HepG2 (cell line): ENCODE data around the gene SNN. TPM values are rescaled to one million over a fixed set of nuclear protein-coding genes. Genes with fewer than 3 reads are reported as not detected.

ENCODE experiments used
- CBX5 ChIP-seq: sonication (generic); formaldehyde crosslinking; IDR thresholded peaks from 2 replicates; pipeline ENCODE4 v1.4.0; 2020; ENCODE audit warnings: missing genetic modification reagents, borderline replicate concordance
- HCFC1 ChIP-seq: fragments of 150-350 bp; IDR thresholded peaks from 2 replicates; pipeline ENCODE4 v1.6.1; 2014; ENCODE audit warnings: low read depth, low read length
- HNRNPL ChIP-seq: fragments of 200-400 bp; formaldehyde crosslinking; IDR thresholded peaks from 2 replicates; pipeline ENCODE4 v1.6.1; 2017; ENCODE audit warnings: mild to moderate bottlenecking, low read depth, low read length
- KDM4B ChIP-seq: sonication (generic); formaldehyde crosslinking; IDR thresholded peaks from 2 replicates; pipeline ENCODE4 v1.4.0; 2020; ENCODE audit warnings: missing genetic modification reagents
- MAZ ChIP-seq, 2 experiments: sonication (generic) in 1 of 2; formaldehyde crosslinking in 1 of 2; IDR thresholded peaks; 2 replicates each; pipeline versions ENCODE4 v1.5.0 to v1.6.1; 2012 to 2020; ENCODE audit warnings: low read depth in 2 of 2, mild to moderate bottlenecking in 2 of 2, borderline replicate concordance in 1 of 2, improper control_type of control experiment in 1 of 2, low read length in 1 of 2, missing genetic modification reagents in 1 of 2, moderate library complexity in 1 of 2
- NFYC ChIP-seq: IDR thresholded peaks from 2 replicates; pipeline ENCODE4 v1.6.1; 2016; ENCODE audit warnings: missing genetic modification reagents, missing compliant biosample characterization
- NR1H2 ChIP-seq: sonication (generic); formaldehyde crosslinking; IDR thresholded peaks from 2 replicates; pipeline ENCODE4 v1.8.1; 2022; ENCODE audit warnings: low read depth, missing genetic modification reagents, borderline replicate concordance
- RBM39 ChIP-seq: fragments of 200-400 bp; formaldehyde crosslinking; IDR thresholded peaks from one replicate; pipeline ENCODE4 v1.6.1; 2018; ENCODE audit warnings: antibody characterized with exemption, mild to moderate bottlenecking, low read depth, low read length; ENCODE audit not compliant: poor library complexity, severe bottlenecking
- SP4 ChIP-seq: sonication (generic); formaldehyde crosslinking; IDR thresholded peaks from 2 replicates; pipeline ENCODE4 v1.8.1; 2023; ENCODE audit warnings: mild to moderate bottlenecking, missing genetic modification reagents
- TBX3 ChIP-seq: fragments of 450-650 bp; IDR thresholded peaks from 2 replicates; pipeline ENCODE4 v1.6.1; 2017; ENCODE audit warnings: antibody characterized with exemption, mild to moderate bottlenecking, inconsistent platforms, borderline replicate concordance
- ZKSCAN8 ChIP-seq: IDR thresholded peaks from 2 replicates; pipeline ENCODE4 v1.6.1; 2016; ENCODE audit warnings: borderline replicate concordance, missing genetic modification reagents, missing compliant biosample characterization
- ZNF232 ChIP-seq: sonication (generic); formaldehyde crosslinking; IDR thresholded peaks from 2 replicates; pipeline ENCODE4 v1.4.0; 2020; ENCODE audit warnings: missing genetic modification reagents, borderline replicate concordance
- ZNF432 ChIP-seq: sonication (generic); formaldehyde crosslinking; IDR thresholded peaks from 2 replicates; pipeline ENCODE4 v1.5.0; 2020; ENCODE audit warnings: missing genetic modification reagents, mild to moderate bottlenecking, borderline replicate concordance
- ZNF572 ChIP-seq: sonication (generic); formaldehyde crosslinking; IDR thresholded peaks from 2 replicates; pipeline ENCODE4 v1.5.1; 2020; ENCODE audit warnings: mild to moderate bottlenecking, missing genetic modification reagents
- polyA plus RNA-seq, 8 experiments: library from polyadenylated mRNA; depleted of rRNA in 3 of 8; stranded (reverse) in 7 of 8; unstranded in 1 of 8; fragments of >200 nt; fragmentation: Illumina TruSeq in 4 of 8; extraction: Trizol in 4 of 8; gene quantifications; 2 replicates each; pipeline versions ENCODE4 v1.2.1 to v1.2.3, GENCODE V29; 2011 to 2016; ENCODE audit warnings: low read depth in 4 of 8, missing spikeins in 1 of 8, mixed read lengths in 1 of 8; ENCODE audit not compliant: insufficient read depth in 1 of 8
- total RNA-seq, 5 experiments: library from RNA; depleted of rRNA; stranded (reverse); fragments of >200 nt; fragmentation: Illumina TruSeq; extraction: Trizol; gene quantifications; 2 replicates each; pipeline ENCODE4 v1.2.3, GENCODE V29; 2016; ENCODE audit warnings: low read depth in 1 of 5
- TF ChIP-seq, protein P1 (sequence below): fragments of 450-650 bp; IDR thresholded peaks from 2 replicates; pipeline ENCODE4 v1.6.1; 2017
- TF ChIP-seq, protein P2 (sequence below): sonication (generic); formaldehyde crosslinking; IDR thresholded peaks from 2 replicates; pipeline ENCODE4 v1.4.0; 2020; ENCODE audit warnings: missing genetic modification reagents, low read depth, mild to moderate bottlenecking, borderline replicate concordance
- TF ChIP-seq, protein P3 (sequence below): IDR thresholded peaks from 2 replicates; pipeline ENCODE4 v1.6.1; 2016; ENCODE audit warnings: missing compliant biosample characterization, missing genetic modification reagents, borderline replicate concordance
- TF ChIP-seq, protein P4 (sequence below): sonication (generic); formaldehyde crosslinking; IDR thresholded peaks from 2 replicates; pipeline ENCODE4 v1.4.0; 2020; ENCODE audit warnings: missing genetic modification reagents
- TF ChIP-seq, protein P5 (sequence below): sonication (generic); formaldehyde crosslinking; IDR thresholded peaks from 2 replicates; pipeline ENCODE4 v1.5.0; 2020; ENCODE audit warnings: missing genetic modification reagents, mild to moderate bottlenecking, borderline replicate concordance

The SNN gene
- total and polyA plus RNA-seq, 2 of the 13 experiments (the other 11 are each of a cell fraction or from before 2014, with no cell fraction given), result 5.2 to 8.4 TPM

DNA sequence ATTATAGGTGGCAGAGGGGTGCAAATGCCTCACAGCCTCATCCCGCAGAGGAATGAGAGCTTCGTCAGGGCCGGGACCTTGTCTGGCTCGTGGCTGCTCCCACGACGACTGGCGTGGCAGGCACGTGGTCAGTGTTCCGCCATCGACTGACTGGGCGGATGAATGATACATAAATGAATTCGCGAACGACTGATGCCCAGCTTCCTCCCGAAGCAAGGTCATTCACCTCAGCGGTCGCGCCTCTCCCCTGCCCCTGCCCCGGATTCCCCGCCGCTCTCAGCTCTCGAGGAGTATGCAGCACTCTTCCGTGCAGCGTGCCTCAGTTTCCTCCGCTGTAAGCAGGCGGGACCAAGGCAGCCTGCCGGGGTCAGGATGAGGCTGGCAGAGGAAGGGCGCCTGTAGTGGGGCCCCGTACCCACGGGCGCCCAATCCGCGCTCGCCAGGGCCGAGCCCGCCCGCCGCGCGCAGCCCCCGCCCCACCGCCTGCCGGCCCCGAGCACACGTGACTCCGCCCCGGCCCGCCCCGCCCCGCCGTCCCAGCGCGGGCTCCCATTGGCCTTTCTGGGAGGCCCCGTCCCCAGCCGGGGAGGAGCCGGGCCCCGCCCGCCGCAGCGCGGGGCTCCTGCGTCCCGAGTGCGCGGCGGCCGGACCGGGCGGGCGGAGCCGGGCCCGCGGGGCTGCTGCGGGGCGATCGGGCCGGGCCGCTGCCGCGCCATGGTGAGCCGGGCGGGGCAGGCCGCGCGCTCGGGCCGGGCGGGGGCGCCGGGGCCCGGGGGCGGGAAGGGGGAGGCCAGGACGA lies at the start of gene SNN (continued):
- no peak for TF ChIP-seq ZKSCAN8 (CRISPR knock-in tag)
- TF ChIP-seq ZNF232 (CRISPR knock-in tag), result no peak
- TF ChIP-seq, protein P1, sequence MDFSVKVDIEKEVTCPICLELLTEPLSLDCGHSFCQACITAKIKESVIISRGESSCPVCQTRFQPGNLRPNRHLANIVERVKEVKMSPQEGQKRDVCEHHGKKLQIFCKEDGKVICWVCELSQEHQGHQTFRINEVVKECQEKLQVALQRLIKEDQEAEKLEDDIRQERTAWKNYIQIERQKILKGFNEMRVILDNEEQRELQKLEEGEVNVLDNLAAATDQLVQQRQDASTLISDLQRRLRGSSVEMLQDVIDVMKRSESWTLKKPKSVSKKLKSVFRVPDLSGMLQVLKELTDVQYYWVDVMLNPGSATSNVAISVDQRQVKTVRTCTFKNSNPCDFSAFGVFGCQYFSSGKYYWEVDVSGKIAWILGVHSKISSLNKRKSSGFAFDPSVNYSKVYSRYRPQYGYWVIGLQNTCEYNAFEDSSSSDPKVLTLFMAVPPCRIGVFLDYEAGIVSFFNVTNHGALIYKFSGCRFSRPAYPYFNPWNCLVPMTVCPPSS, result no peak
- TF ChIP-seq CBX5 (CRISPR knock-in tag), result peak; percentile 23; the same call in 1 of the 2 replicates
- no peak for TF ChIP-seq TBX3
- TF ChIP-seq MAZ (IDR thresholded peaks at IDR 0.05; ENCODE audit: borderline replicate concordance, low read depth, low read length), result peak; percentile 43; the same call in 1 of the 2 replicates
- peak; percentile 72 for TF ChIP-seq MAZ (CRISPR knock-in tag; IDR thresholded peaks at IDR 0.05; ENCODE audit: low read depth)
- TF ChIP-seq, protein P2, sequence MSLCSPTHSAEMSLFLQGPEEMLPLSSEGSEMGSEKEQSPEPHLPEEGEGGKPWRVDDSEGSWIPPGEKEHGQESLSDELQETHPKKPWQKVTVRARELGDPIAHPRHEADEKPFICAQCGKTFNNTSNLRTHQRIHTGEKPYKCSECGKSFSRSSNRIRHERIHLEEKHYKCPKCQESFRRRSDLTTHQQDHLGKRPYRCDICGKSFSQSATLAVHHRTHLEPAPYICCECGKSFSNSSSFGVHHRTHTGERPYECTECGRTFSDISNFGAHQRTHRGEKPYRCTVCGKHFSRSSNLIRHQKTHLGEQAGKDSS, result peak; percentile 76; the same call in 1 of the 2 replicates
- TF ChIP-seq, protein P3, sequence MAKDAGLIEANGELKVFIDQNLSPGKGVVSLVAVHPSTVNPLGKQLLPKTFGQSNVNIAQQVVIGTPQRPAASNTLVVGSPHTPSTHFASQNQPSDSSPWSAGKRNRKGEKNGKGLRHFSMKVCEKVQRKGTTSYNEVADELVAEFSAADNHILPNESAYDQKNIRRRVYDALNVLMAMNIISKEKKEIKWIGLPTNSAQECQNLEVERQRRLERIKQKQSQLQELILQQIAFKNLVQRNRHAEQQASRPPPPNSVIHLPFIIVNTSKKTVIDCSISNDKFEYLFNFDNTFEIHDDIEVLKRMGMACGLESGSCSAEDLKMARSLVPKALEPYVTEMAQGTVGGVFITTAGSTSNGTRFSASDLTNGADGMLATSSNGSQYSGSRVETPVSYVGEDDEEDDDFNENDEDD (CRISPR knock-in tag), result peak; percentile 71; the same call in 1 of the 2 replicates
- TF ChIP-seq, protein P4, sequence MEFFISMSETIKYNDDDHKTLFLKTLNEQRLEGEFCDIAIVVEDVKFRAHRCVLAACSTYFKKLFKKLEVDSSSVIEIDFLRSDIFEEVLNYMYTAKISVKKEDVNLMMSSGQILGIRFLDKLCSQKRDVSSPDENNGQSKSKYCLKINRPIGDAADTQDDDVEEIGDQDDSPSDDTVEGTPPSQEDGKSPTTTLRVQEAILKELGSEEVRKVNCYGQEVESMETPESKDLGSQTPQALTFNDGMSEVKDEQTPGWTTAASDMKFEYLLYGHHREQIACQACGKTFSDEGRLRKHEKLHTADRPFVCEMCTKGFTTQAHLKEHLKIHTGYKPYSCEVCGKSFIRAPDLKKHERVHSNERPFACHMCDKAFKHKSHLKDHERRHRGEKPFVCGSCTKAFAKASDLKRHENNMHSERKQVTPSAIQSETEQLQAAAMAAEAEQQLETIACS (CRISPR knock-in tag), result peak; percentile 50; the same call in 1 of the 2 replicates
- peak; percentile 64 for TF ChIP-seq RBM39
- TF ChIP-seq ZNF432 (CRISPR knock-in tag), result no peak
- TF ChIP-seq HNRNPL, result 0 out of 2 replicates have a peak, but pooled peaks have one; percentile 48
- 0 out of 2 replicates have a peak, but pooled peaks have one; percentile 19 for TF ChIP-seq KDM4B (CRISPR knock-in tag)
- peak; percentile 90 for TF ChIP-seq SP4 (CRISPR knock-in tag)
- TF ChIP-seq HCFC1, result no peak
- peak; percentile 53 for TF ChIP-seq NFYC (CRISPR knock-in tag)
- TF ChIP-seq NR1H2, result 0 out of 2 replicates have a peak, but pooled peaks have one; percentile 56
- no peak for TF ChIP-seq ZNF572 (CRISPR knock-in tag)
- TF ChIP-seq, protein P5, sequence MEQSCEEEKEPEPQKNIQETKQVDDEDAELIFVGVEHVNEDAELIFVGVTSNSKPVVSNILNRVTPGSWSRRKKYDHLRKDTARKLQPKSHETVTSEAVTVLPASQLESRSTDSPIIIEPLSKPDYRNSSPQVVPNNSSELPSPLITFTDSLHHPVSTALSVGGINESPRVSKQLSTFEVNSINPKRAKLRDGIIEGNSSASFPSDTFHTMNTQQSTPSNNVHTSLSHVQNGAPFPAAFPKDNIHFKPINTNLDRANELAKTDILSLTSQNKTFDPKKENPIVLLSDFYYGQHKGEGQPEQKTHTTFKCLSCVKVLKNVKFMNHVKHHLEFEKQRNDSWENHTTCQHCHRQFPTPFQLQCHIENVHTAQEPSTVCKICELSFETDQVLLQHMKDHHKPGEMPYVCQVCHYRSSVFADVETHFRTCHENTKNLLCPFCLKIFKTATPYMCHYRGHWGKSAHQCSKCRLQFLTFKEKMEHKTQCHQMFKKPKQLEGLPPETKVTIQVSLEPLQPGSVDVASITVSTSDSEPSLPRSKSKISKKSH (CRISPR knock-in tag), result peak; percentile 77
